Right lobe of liver (tissue), 4 donors: ENCODE measurements around the gene DTHD1.

Source experiments
- POLR2A ChIP-seq: fragments of 450-650 bp; IDR thresholded peaks from one replicate; pipeline ENCODE4 v1.6.1; 2017; ENCODE audit warnings: antibody characterized with exemption, mild to moderate bottlenecking
- TF ChIP-seq, protein P1 (sequence below), 4 donors: fragments of 200-600 bp in 3 of 4; fragments of 450-650 bp in 1 of 4; IDR thresholded peaks; one replicate each; pipeline versions ENCODE4 v1.5.1 to v1.8.0; 2016 to 2022; ENCODE audit warnings: antibody characterized with exemption in 4 of 4, mild to moderate bottlenecking in 2 of 4
- donor health status: DM: no; HTN: no; CAD: no.
- donor health status: DM: no; HTN: no; CAD: no.
- donor health status: DM: no; HTN: yes; CAD: no.

DNA sequence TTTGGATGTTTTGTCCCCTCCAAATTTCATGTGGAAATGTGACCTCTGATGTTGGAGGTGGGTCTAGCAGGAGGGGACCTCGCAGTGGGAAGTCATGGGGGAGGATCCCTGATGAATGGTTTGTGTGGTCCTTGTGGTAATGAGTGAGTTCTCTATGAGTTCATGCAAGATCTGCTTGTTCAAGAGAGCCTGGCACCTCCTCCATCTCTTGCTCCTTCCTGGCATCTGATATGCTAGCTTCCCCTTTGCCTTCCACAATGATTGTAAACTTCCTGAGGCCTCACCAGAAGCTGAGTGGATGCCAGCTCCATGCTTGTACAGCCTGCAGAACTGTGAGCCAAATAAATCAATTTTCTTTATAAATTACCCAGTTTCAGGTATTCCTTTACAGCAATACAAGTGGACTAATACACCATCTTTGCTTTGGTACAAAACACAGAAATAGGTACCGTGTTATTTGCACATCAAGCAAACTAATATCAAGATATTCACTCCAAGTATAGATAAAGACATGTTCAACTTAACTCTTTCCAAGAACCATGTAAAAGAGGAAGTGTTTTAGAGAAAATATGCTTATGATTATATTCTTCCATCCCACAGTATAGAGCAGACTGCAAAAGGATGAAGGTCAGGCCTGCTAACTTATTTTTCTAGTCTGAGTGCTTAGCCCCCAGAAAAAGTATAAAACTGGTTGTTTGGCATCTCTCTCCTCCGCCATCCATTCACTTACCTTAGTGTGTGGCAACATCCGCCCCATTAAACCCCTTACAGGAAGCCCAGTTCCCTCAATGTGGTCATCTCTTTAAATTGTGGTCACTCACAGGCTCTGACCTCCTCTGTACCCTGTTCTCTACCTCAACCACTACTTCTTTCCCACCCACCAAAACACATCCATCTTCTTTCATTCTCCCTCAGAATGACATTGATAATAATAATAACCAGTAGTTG is 43.8 kb upstream of the DTHD1 start:
- TF ChIP-seq, protein P1, sequence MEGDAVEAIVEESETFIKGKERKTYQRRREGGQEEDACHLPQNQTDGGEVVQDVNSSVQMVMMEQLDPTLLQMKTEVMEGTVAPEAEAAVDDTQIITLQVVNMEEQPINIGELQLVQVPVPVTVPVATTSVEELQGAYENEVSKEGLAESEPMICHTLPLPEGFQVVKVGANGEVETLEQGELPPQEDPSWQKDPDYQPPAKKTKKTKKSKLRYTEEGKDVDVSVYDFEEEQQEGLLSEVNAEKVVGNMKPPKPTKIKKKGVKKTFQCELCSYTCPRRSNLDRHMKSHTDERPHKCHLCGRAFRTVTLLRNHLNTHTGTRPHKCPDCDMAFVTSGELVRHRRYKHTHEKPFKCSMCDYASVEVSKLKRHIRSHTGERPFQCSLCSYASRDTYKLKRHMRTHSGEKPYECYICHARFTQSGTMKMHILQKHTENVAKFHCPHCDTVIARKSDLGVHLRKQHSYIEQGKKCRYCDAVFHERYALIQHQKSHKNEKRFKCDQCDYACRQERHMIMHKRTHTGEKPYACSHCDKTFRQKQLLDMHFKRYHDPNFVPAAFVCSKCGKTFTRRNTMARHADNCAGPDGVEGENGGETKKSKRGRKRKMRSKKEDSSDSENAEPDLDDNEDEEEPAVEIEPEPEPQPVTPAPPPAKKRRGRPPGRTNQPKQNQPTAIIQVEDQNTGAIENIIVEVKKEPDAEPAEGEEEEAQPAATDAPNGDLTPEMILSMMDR (IDR thresholded peaks at IDR 0.05), result no peak
- no peak for TF ChIP-seq POLR2A
